Stimulated activated CD4-positive, alpha-beta T cell treated with anti-CD3 and anti-CD28 coated beads, Interleukin-2, amount 100 ng/mL, for 24 hours (primary cell): ENCODE measurements around the gene MELTF.
"Not testable (repeated sequence)": the region's sequence is repeated elsewhere in the genome, so short reads cannot be mapped to it uniquely, and the experiment has no call there.

Source experiments
- DNase-seq, 2 donors: peaks; one replicate each; pipeline ENCODE4 v3.0.0-alpha.2; 2020

MELTF gene

DNA sequence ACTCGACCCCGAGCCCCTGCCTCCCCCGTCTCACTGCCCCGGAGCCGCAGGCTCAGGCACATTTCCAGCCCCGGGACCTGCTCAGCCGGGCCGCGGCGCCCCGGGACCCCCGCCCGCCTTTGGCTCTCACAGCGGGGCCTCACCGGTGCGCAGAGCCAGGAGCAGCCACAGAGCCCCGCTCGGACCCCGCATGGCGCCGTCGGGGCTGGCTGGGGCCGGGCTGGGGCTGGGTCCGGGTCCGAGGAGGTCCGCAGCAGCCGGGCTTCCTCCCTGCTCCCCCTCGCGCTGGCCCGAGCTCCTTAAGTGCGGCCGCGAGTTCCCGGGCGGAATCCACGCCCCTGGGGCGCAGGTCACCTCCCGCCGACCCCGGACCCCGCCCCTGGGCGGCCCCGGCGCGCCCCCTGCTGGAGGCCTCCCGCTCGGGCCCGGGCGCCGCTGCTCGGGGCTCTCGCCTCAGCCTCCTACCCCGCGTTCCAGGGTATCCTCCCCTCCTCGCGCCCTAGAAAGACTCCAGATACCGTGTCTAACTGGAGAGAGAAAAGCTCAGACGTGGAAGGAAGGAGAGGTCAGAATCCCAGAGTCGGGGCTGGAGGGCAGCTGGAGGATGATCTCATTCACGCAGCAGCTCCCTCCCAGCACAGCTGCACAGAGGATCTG is at the start of gene MELTF:
MELTF (minus strand) TSS at position 307 of the 657 bp plus-strand sequence; CDS start at position 192, 115 bp downstream.
- peak; percentile 78 to 82 for DNase-seq

GRCh38 chr3:197076415-197076814 is 46.8 kb upstream of the MELTF start:
- no peak for DNase-seq

- DNase-seq, result no peak
Observed at GRCh38 chr3:197068077-197068476, 38.5 kb upstream of the MELTF start.

DNA sequence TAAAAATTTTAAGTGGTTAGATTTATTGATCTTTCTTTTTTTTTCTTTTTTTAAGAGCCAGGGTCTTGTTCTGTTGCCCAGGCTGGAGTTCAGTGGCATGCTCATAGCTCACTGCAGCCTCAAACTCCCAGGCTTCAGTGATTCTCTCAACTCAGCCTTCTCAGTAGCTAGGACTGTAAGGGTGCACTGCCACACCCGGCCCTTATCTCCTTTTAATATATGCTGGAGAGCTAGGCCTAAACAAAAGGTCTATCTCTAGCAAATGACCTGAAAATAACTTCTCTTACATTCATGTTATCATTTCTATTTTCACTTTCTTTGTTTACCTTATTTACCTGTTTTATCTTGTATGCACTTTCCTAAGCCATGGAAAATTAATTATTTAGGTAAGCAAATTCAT is 35.2 kb upstream of the MELTF start:
- DNase-seq, result no peak

GRCh38 chr3:197062446-197062845 is 32.8 kb upstream of the MELTF start:
- no peak for DNase-seq

- not testable (repeated sequence) for DNase-seq
Observed at GRCh38 chr3:197051637-197052036, 22.0 kb upstream of the MELTF start.

DNA sequence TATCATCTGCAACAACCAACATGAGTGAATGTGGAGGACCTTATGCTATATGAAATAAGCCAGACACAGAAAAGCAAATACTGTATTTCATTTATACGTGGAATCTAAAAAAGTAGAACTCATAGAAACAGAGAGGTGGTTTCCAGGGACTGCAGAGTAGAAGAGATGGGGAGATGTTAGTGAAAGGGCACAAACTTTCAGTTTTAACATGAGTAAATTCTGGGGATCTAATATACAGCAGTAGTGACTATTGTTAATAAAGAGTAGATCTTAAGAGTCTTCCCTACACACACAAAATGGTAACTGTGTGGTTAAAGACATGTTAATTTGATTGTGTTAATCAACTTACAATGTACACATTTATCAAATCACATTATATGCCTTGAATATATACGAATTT is 20.9 kb upstream of the MELTF start:
- no peak for DNase-seq

DNA sequence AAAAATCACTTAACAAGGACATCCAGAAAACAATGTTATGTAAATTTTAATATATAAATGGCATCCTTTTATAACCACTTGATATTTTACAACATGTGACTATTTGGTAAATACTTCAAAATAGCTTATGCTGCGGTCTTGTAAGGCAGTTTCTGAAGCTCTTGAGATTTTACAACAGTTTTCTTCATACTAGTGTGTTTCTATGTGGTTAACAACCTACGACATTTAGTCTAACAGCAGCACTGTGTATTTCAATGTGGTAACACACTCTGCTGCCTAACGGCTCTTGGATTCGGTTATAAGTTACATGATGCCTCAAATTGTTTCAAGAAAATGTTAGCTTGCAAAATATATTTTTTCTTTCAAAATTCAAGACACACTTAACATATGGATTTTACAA is 12.9 kb upstream of the MELTF start:
- DNase-seq, result no peak

DNA sequence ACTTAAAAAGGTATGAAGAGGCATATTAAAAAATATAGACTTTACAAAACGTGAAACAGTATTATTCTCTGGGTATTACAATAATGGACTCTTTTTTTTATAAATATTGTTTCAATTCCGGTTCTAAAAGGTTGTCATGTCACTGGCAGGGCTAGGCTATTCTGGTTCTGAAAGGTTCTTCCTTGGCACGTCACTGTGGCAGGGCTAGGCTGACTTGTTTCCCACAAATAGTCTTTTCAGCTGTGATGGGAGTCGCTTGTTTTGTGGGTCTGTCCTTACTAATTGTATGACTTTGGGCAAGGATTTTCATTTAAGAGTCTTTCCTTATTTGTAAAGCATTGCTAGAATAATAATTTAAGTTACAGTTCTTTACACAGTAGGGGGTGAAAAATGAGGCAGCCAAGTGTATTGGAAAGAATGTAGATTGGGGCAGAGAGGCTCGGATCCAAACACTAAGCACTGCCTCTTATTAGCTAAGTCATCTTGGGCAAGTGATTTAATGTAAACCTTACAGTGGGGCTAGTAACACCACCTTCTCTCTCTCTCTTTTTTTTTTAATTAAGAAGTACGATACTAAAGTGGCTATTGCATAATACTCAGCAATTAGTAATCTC is 12.4 kb upstream of the MELTF start:
- no peak for DNase-seq

DNA sequence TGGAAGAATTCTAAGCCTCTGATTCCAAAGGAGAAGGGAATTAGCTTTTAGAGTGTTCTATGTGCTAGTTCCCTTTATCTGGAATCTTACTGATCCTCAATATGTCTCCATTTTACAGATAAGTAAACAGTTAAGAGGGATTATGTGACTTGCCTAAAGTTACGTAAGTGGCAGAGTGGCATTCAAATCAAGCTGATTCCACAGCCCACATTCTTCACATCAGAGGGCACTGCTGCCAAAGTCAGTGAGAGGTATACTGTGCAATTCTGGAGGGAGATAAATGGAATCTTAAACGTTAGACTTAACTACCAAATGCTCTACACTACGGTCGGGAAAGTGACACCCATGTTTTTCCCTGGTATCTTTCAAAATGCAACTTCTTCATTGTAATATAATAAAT is 11.0 kb upstream of the MELTF start:
- DNase-seq, result no peak

GRCh38 chr3:197038679-197039462 is 9.3 kb upstream of the MELTF start:
- no peak for DNase-seq

DNA sequence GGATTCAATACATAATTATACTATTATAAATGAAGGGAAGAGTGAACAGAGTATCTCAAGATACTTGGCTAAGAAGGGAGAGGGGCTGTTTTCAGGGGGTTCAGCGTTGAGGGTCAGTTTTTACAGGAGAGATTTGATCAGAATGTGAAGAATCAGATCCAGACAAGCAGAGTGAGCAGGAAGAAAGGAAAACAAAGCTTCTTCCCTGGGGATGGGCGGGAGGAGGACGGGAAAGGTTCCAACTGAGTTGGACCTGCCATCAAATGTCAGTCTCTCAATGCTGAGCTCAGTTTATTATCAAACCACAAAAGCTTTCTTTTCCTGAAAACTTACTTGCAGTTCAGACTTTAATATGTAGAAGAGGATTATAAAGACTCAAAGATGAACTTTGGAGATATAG is 6.0 kb upstream of the MELTF start:
- DNase-seq, result no peak

DNA sequence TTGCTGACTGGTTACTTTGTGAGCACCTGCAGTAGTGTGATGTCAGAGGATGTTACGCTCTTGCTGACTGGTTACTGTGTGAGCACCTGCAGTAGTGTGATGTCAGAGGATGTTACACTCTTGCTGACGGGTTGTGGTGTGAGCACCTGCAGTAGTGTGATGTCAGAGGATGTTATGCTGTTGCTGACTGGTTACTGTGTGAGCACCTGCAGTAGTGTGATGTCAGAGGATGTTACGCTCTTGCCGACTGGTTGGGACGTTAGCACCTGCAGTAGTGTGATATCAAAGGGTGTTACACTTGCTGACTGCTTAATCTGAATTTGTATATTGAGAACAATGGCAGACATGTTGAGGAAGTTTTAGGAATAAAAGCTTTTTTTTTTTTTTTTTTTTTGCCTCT is 5.2 kb upstream of the MELTF start:
- not testable (repeated sequence) for DNase-seq

- not testable (repeated sequence) for DNase-seq
Observed at GRCh38 chr3:197033764-197034163, 4.1 kb upstream of the MELTF start.

DNA sequence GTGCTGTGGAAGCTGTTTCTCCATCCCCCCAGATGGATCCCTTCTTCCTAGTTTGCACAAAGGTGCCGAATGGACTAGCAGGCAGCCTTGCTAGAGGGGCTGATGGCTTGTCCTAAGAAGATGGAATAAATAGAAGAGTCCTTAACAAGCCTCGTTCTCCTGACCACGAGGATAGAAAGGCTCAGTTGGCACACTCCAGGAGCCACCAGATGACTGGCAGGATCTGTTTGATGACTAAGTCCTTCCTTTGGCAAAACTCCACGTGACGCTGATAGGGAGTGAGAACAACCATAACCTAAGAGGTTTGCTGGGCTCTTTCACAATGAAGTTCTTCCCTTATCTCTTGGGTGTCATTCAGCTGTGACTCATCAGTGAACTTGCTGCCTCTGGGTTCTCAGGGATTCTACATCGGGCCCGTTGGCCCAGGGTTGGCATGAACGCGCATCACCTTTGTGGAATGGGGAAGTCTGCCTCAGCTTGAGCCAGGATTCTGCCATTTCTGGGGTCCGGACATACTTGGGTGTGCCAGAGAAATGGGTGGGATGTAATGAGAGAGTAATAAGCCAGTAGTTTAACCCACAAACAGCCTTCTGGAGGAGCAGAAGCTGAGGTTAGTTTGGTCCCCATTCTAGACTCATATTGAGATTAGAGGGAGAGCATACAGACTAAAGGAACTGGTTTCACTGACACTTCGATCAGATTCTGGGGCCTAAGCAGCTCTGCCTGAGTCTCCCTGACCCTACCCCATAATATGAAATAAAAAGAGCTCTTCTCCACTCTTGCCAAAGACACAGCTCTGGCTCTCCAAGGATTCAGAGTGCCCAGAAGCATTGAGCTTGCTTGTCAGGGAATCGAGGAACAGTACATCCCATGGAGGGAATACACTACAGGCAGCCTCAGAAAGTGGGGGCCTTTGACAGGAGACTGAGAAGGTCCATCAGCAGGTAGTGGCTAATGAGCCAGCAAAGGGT is 2.0 kb upstream of the MELTF start:
- no peak for DNase-seq

DNA sequence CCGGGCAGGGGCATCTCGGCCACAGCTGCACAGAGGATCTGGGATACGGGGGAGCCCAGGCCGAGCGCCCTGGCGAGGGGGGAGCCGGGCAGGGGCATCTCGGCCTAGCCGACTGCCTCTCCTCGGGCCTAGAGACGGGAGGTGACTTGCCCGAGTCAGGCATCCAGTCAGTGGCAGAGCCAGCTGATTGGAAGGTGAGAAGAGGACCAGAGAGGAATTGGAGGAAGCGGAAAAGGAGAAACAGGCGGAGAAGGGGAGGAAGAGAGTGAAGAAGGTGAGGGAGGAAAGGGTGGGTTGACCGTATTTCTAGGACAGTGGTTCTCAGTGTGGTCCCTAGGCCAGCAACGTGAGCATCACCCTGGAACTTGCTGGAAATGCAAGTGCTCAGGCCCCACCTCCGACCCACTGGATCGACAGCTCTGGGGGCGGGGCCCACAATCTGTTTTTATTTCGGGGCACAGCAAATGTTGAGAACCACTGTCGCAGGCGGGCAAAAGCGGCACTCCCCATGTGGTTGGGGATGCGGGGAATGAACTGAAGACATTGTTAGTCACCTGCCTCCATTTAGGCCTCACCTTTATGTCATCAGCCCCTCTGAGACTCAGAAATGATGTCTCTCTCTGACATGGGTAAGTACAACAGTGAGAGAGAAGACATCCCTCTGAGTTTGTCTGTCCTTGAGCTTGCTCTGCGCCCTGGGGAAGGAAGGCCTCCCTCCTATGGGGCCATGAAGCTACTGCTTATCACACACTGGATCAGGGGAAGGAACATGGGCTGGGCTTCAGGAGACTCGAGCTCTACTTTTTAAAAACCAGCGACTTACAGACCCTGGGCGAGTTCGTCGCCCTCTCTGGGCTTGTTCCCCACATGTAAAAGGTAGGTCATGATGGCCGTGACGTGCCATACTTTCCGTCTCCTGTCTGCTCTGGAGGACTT is 1.0 kb upstream of the MELTF start:
- no peak for DNase-seq

DNA sequence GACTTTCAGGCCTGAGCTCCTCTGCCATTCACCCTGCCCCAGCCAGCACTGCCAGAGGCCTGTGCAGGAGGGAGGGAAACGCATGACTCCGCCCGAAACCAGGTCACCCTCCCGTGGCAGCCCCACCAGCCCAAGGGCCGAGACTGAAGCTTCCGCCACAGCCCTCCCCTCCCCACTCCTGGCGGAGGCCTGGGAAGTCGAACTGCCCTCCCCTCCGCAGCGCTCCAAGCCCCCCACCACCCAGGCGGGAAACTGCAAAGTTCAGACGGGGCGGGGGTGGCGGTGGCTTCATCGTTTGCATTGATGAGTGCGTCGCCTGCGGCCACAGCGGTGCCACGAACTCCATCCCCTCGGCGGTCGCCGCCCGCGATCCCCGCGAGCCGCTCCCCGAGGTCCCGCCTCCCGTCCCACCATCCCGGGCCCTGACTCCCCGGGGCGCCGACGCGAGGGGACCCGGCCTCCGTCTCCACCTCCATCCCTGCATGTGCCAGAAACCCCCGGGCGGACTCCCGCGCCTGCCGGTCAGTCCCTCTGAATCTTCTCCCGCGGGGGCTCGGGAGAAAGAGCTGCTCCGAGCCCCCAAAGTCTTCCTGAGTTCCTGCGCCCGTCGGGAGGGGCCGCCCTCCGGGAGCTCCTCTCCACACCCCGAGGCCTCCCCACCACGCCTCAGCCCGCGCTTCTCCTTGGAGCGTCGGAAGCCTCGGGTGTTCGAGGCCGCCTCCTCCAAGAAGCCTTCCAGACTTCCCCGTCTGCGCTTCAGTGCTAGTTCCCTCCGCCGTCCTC is 698 bp downstream of the MELTF start:
- peak in 1 of 2 donors; percentile 30 for DNase-seq

DNA sequence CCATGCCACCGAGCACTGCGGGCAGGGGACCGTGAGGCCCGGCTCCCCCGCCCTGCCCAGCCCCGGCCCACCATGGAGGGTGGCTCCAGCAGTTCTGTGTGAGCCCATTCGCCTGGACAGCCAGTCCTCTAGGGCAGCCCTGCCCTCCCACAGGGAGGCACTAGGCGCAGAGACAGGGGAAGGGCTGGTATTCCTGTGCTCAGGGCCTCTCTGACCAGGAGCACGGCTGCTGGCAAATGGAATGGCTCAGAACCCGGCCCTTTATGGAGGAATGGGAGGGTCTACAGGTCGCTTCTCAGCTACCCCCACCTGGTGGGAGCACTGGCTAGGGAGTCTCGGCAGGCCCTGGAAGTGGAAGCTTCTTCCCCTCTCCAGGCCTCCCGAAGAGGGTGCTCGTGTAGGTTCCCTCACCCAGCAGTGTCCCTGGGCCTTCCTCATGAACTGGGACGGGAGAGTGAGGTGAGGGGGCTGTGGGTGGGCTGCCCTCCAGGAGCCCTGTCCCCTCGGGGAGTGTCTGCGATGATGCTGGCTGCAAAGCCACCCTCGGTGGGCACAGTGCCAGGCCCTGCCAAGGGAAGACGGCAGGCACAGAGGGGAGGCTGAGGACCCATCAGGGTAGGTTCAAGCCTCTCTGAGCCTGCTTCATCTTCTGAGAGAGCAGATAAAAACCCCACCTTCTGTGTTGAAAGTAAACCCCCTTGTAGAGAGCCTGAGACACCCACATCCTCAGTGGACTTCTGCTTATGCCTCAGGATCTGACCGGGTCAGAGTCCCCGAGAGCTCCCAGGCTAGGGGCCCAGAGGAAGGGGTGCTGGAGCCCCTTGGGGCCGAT is 1.5 kb downstream of the MELTF start:
- no peak for DNase-seq

GRCh38 chr3:197027151-197027895 is 2.3 kb downstream of the MELTF start:
- no peak for DNase-seq
